Panc1 (cell line): ENCODE results near the gene LHPP. TPM values are rescaled to one million over a fixed set of nuclear protein-coding genes. Genes with fewer than 3 reads are reported as not detected.
A peak's percentile ranks its signal among the peaks of the same experiment; 100 is the strongest.

Source experiments
- ATAC-seq: fragments of 200-7000 bp; cut with Tn5 transposase; 2 replicates; pipeline ENCODE4 v1.9.1; 2020; ENCODE audit warnings: mild to moderate bottlenecking, moderate library complexity
- BruUV-seq: library from RNA; stranded (reverse); fragments of 400-500 nt; replicated peaks from 2 replicates; lab custom pipeline; 2021; lab: Mats Ljungman, UMichigan
- CTCF ChIA-PET: fragments of 300-600 bp; sonication (Branson Sonifier 250); formaldehyde crosslinking; loops from one replicate; lab custom pipeline; 2022; ENCODE audit warnings: antibody characterized with exemption; lab: Charles Lee
- POLR2A ChIA-PET: fragments of 300-600 bp; sonication (Branson Sonifier 250); formaldehyde crosslinking; loops from one replicate; lab custom pipeline; 2022; ENCODE audit warnings: antibody characterized with exemption; lab: Charles Lee
- DNase-seq: peaks from one replicate; pipeline ENCODE4 v3.0.0-alpha.2; 2010; ENCODE audit warnings: low read depth, low spot score
- H3K27ac ChIP-seq: 2 replicates; pipeline ENCODE4 v1.5.1; 2011; ENCODE audit warnings: mild to moderate bottlenecking, low read length, inconsistent platforms
- H3K27me3 ChIP-seq: fragments of 200-500 bp; sonication (Bioruptor generic); 2 replicates; pipeline ENCODE4 v1.6.0; 2014; ENCODE audit warnings: low read length, inconsistent platforms; ENCODE audit not compliant: control insufficient read depth, insufficient read depth
- H3K36me3 ChIP-seq: fragments of 200-500 bp; sonication (Bioruptor generic); 2 replicates; pipeline ENCODE4 v1.5.1; 2014; ENCODE audit warnings: inconsistent platforms, mild to moderate bottlenecking, low read length, moderate library complexity; ENCODE audit not compliant: control insufficient read depth, insufficient read depth
- H3K4me1 ChIP-seq: 2 replicates; pipeline ENCODE4 v1.5.1; 2011; ENCODE audit warnings: inconsistent platforms, mild to moderate bottlenecking, low read length, moderate library complexity; ENCODE audit not compliant: control insufficient read depth, insufficient read depth
- H3K4me3 ChIP-seq, 2 experiments: 2 replicates each; pipeline ENCODE4 v1.5.1; 2011 to 2012; ENCODE audit warnings: low read depth in 2 of 2, low read length in 2 of 2, mild to moderate bottlenecking in 2 of 2, inconsistent platforms in 1 of 2, moderate library complexity in 1 of 2
- H3K9me3 ChIP-seq: fragments of 200-500 bp; sonication (Bioruptor generic); 2 replicates; pipeline ENCODE4 v1.5.1; 2014; ENCODE audit warnings: low read depth, mild to moderate bottlenecking, inconsistent platforms, low read length, moderate library complexity; ENCODE audit not compliant: control insufficient read depth, insufficient read depth
- POLR2AphosphoS5 ChIP-seq: IDR thresholded peaks from 2 replicates; pipeline ENCODE4 v1.6.1; 2012; ENCODE audit warnings: mild to moderate bottlenecking, low read depth, low read length, moderate library complexity
- SIN3A ChIP-seq: IDR thresholded peaks from 2 replicates; pipeline ENCODE4 v1.6.1; 2012; ENCODE audit warnings: low read depth, mild to moderate bottlenecking, low read length, moderate library complexity, borderline replicate concordance; ENCODE audit not compliant: insufficient read depth
- TCF7L2 ChIP-seq: IDR thresholded peaks from 2 replicates; pipeline ENCODE4 v1.6.1; 2011; ENCODE audit warnings: mild to moderate bottlenecking, low read depth, low read length, inconsistent platforms
- in situ Hi-C: cut with HindIII; loops from 2 replicates; pipeline ENCODE4 v1.10.0; 2016; ENCODE audit warnings: low sequenced_read_pairs, low pct_unique_long_range_greater_than_20kb
- intact Hi-C: fragments of 100-400 bp; cut with micrococcal nuclease; formaldehyde crosslinking; loops from one replicate; pipeline ENCODE4 v1.10.0; 2022; ENCODE audit not compliant: unreplicated experiment
- total RNA-seq: library from RNA; stranded (reverse); gene quantifications from one replicate; pipeline ENCODE4 v1.2.1, GENCODE V29; 2021; ENCODE audit not compliant: unreplicated experiment
- TF ChIP-seq, protein P1 (sequence below), 2 experiments: IDR thresholded peaks; 2 replicates each; pipeline ENCODE4 v1.6.1; 2011 to 2012; ENCODE audit warnings: low read depth in 2 of 2, control low read depth in 1 of 2, low read length in 1 of 2, mild to moderate bottlenecking in 1 of 2, moderate library complexity in 1 of 2; ENCODE audit not compliant: insufficient read depth in 1 of 2
- TF ChIP-seq, protein P2 (sequence below): fragments of 450-650 bp; IDR thresholded peaks from 2 replicates; pipeline ENCODE4 v1.5.1; 2017; ENCODE audit warnings: mild to moderate bottlenecking

The LHPP gene
- total RNA-seq, 1 experiment from 2014 or later: 15.0 TPM

DNA sequence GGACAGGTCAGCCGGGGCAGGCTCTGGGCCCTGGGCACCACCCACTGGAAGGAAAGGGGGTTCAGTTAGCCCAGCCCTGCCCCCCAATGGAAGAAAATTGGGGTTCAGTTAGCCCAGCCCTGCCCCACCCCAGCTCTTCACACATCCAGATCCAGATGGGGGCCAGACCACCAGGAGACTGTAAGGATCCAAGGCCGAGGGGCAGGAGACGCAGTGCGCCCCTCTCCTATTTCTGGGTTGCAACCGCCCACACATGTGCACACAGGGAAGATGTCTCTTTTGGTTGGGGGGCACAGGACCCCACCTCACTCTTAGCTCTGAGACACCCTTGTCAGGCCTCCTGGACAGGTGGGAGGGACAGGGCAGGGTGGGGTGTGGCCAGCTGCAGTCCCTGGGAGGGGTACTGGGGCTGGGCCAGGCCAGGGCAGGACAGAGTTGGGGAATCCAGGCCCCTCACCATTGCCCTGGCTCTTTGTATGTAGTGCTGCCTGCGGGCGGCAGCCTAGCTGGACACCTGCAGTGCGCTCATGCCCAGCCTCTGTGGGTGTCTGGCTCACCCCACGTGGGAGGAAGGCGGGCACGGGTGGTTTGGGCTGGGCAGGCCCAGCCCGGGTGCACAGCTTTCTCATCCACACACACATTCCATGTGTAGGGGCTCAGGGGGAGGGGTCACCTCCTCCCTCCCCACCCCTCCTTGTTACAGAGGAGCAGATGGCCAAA is 141.2 kb downstream of the LHPP start:
- ATAC-seq (no peak), DNase-seq (no peak)
- Histone ChIP-seq H3K27ac (no peak overlapping the region), H3K27me3 (no peaks in the 10 kb centered on the region), H3K4me1 (no peaks in the 10 kb centered on the region), H3K4me3 (no peak overlapping the region), H3K9me3 (no peaks in the 10 kb centered on the region), H3K36me3 (no peaks in the 10 kb centered on the region)
- BruUV-seq: no TSS peak
- ChIA-PET CTCF (no interaction called here), POLR2A (no interaction called here)
- TF ChIP-seq, protein P1, sequence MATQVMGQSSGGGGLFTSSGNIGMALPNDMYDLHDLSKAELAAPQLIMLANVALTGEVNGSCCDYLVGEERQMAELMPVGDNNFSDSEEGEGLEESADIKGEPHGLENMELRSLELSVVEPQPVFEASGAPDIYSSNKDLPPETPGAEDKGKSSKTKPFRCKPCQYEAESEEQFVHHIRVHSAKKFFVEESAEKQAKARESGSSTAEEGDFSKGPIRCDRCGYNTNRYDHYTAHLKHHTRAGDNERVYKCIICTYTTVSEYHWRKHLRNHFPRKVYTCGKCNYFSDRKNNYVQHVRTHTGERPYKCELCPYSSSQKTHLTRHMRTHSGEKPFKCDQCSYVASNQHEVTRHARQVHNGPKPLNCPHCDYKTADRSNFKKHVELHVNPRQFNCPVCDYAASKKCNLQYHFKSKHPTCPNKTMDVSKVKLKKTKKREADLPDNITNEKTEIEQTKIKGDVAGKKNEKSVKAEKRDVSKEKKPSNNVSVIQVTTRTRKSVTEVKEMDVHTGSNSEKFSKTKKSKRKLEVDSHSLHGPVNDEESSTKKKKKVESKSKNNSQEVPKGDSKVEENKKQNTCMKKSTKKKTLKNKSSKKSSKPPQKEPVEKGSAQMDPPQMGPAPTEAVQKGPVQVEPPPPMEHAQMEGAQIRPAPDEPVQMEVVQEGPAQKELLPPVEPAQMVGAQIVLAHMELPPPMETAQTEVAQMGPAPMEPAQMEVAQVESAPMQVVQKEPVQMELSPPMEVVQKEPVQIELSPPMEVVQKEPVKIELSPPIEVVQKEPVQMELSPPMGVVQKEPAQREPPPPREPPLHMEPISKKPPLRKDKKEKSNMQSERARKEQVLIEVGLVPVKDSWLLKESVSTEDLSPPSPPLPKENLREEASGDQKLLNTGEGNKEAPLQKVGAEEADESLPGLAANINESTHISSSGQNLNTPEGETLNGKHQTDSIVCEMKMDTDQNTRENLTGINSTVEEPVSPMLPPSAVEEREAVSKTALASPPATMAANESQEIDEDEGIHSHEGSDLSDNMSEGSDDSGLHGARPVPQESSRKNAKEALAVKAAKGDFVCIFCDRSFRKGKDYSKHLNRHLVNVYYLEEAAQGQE (IDR thresholded peaks at IDR 0.05; ENCODE audit: insufficient read depth in 1 of 2, low read depth in 2 of 2, low read length in 1 of 2): no peak
- TF ChIP-seq SIN3A (no peak), POLR2AphosphoS5 (no peak), TCF7L2 (no peak)
- TF ChIP-seq, protein P2, sequence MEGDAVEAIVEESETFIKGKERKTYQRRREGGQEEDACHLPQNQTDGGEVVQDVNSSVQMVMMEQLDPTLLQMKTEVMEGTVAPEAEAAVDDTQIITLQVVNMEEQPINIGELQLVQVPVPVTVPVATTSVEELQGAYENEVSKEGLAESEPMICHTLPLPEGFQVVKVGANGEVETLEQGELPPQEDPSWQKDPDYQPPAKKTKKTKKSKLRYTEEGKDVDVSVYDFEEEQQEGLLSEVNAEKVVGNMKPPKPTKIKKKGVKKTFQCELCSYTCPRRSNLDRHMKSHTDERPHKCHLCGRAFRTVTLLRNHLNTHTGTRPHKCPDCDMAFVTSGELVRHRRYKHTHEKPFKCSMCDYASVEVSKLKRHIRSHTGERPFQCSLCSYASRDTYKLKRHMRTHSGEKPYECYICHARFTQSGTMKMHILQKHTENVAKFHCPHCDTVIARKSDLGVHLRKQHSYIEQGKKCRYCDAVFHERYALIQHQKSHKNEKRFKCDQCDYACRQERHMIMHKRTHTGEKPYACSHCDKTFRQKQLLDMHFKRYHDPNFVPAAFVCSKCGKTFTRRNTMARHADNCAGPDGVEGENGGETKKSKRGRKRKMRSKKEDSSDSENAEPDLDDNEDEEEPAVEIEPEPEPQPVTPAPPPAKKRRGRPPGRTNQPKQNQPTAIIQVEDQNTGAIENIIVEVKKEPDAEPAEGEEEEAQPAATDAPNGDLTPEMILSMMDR: no peak
- intact Hi-C loops: no loop called here
- in situ Hi-C loops: no loop called here

DNA sequence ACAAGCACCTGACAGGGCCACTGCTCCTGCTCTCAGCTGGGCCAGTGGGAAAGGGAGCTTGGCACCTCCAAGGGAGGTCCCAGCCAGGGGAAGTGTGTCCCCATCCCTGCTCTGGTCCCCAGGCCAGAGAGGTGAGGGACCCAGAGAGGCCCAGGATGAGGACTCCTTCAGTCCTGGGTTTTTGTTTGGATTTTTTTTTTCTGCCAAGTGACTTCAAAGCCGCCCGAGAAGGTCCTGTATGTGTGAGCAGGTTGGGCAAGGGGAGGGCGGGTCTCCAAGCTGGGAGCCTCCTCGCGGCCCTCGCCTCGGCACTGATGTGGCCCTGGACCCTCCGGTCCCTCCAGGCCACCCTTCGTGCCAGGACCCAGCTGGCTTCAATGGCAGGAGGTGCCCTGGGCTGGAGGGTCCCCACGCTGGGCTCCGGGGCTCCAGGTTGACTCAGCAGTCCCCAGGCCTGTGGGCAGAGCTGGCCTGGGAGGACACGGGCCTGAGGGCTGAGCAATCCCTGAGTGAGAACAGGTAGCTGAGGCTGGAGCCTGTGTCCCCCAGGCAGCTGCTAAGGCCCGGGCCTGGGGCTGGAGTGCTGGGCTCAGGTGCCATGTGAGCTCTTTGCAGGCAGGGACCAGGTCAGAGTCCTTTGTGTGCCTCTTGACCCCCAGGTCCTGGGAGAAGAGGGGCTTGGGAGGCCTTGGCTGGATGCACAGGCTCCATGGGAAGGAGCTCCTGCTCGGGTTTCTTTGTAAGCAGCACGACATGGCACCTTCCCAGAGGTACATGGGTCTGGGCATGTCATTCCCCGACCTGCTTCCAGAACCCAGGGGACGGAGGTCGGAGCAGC is 142.0 kb downstream of the LHPP start:
- Histone ChIP-seq H3K4me3 (no peak overlapping the region), H3K27ac (no peak overlapping the region), H3K9me3 (no peaks in the 10 kb centered on the region), H3K27me3 (no peaks in the 10 kb centered on the region), H3K4me1 (no peaks in the 10 kb centered on the region), H3K36me3 (no peaks in the 10 kb centered on the region)
- no peak for DNase-seq
- in situ Hi-C loops: no loop called here
- TF ChIP-seq, protein P1 (IDR thresholded peaks at IDR 0.05; ENCODE audit: insufficient read depth in 1 of 2, low read depth in 2 of 2, low read length in 1 of 2): no peak
- TF ChIP-seq TCF7L2 (no peak), POLR2AphosphoS5 (no peak), SIN3A (no peak)
- TF ChIP-seq, protein P2: no peak
- CTCF ChIA-PET: no interaction called here
- POLR2A ChIA-PET: interaction anchor here (0.5 kb wide), 1 partner anchor 9 kb away, joined by 3 read pairs; no protein-coding TSS in a partner anchor
- ATAC-seq: 0 out of 2 replicates have a peak, but pooled peaks have one; percentile 25
- intact Hi-C loops: no loop called here
- no TSS peak for BruUV-seq
